Calu3 (cell line): ENCODE measurements around the gene PARD3. TPM values are rescaled to one million over a fixed set of nuclear protein-coding genes. Genes with fewer than 3 reads are reported as not detected.

Source experiments
- BruUV-seq: library from RNA; stranded (reverse); fragments of 400-500 nt; replicated peaks from 2 replicates; lab custom pipeline; 2021; lab: Mats Ljungman, UMichigan
- CTCF ChIA-PET: fragments of 300-600 bp; sonication (Branson Sonifier 250); formaldehyde crosslinking; loops from one replicate; lab custom pipeline; 2022; ENCODE audit warnings: antibody characterized with exemption; lab: Charles Lee
- DNase-seq: peaks from one replicate; pipeline ENCODE4 v3.0.0; 2022
- H3K27ac Mint-ChIP-seq: one replicate; pipeline ENCODE4 v1.8.0; 2022; ENCODE audit warnings: mixed read lengths; ENCODE audit not compliant: unreplicated experiment
- H3K27me3 Mint-ChIP-seq: one replicate; pipeline ENCODE4 v1.8.0; 2022; ENCODE audit warnings: mixed read lengths; ENCODE audit not compliant: unreplicated experiment
- H3K36me3 Mint-ChIP-seq: one replicate; pipeline ENCODE4 v1.8.0; 2022; ENCODE audit warnings: mild to moderate bottlenecking, moderate library complexity, mixed read lengths; ENCODE audit not compliant: insufficient read depth, unreplicated experiment
- H3K4me1 Mint-ChIP-seq: one replicate; pipeline ENCODE4 v1.8.0; 2022; ENCODE audit warnings: mild to moderate bottlenecking, low read depth, mixed read lengths; ENCODE audit not compliant: unreplicated experiment
- H3K4me3 Mint-ChIP-seq: one replicate; pipeline ENCODE4 v1.8.0; 2022; ENCODE audit warnings: mild to moderate bottlenecking, low read depth, moderate library complexity, mixed read lengths; ENCODE audit not compliant: unreplicated experiment
- H3K9me3 Mint-ChIP-seq: one replicate; pipeline ENCODE4 v1.8.0; 2022; ENCODE audit warnings: low read depth, mixed read lengths; ENCODE audit not compliant: unreplicated experiment
- intact Hi-C: fragments of 100-400 bp; cut with micrococcal nuclease; formaldehyde crosslinking; loops from one replicate; pipeline ENCODE4 v1.10.0; 2022; ENCODE audit not compliant: unreplicated experiment
- total RNA-seq: library from RNA; stranded (reverse); gene quantifications from 2 replicates; pipeline ENCODE4 v1.2.3, GENCODE V29; 2022
- TF ChIP-seq, protein P1 (sequence below): fragments of 200-600 bp; IDR thresholded peaks from one replicate; pipeline ENCODE4 v1.8.0; 2022; ENCODE audit warnings: antibody characterized with exemption; ENCODE audit not compliant: unreplicated experiment

PARD3 gene
- total RNA-seq, 1 experiment from 2014 or later: 62.4 TPM

GRCh38 chr10:34853357-34853756 is 38.3 kb upstream of the PARD3 start:
- CTCF ChIA-PET: no interaction called here
- Mint-ChIP-seq H3K4me3 (no peak overlapping the region), H3K9me3 (no peaks in the 10 kb centered on the region), H3K4me1 (peaks cover 8% of the 10 kb centered on the region), H3K27me3 (peaks cover 27% of the 10 kb centered on the region), H3K27ac (no peak overlapping the region), H3K36me3 (no peaks in the 10 kb centered on the region)
- TF ChIP-seq, protein P1, sequence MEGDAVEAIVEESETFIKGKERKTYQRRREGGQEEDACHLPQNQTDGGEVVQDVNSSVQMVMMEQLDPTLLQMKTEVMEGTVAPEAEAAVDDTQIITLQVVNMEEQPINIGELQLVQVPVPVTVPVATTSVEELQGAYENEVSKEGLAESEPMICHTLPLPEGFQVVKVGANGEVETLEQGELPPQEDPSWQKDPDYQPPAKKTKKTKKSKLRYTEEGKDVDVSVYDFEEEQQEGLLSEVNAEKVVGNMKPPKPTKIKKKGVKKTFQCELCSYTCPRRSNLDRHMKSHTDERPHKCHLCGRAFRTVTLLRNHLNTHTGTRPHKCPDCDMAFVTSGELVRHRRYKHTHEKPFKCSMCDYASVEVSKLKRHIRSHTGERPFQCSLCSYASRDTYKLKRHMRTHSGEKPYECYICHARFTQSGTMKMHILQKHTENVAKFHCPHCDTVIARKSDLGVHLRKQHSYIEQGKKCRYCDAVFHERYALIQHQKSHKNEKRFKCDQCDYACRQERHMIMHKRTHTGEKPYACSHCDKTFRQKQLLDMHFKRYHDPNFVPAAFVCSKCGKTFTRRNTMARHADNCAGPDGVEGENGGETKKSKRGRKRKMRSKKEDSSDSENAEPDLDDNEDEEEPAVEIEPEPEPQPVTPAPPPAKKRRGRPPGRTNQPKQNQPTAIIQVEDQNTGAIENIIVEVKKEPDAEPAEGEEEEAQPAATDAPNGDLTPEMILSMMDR: no peak
- intact Hi-C loops: no loop called here
- no peak for DNase-seq
- BruUV-seq: no TSS peak

GRCh38 chr10:34850558-34850957 is 35.5 kb upstream of the PARD3 start:
- Mint-ChIP-seq H3K27ac (no peak overlapping the region), H3K27me3 (peaks cover 10% of the 10 kb centered on the region), H3K36me3 (no peaks in the 10 kb centered on the region), H3K9me3 (no peaks in the 10 kb centered on the region), H3K4me3 (no peak overlapping the region), H3K4me1 (peaks cover 8% of the 10 kb centered on the region)
- no TSS peak for BruUV-seq
- TF ChIP-seq, protein P1: no peak
- intact Hi-C loops: no loop called here
- no peak for DNase-seq
- CTCF ChIA-PET: no interaction called here

- no peak overlapping the region for H3K4me3 Mint-ChIP-seq
- TF ChIP-seq, protein P1: no peak
- H3K4me1 Mint-ChIP-seq: peaks cover 8% of the 10 kb centered on the region
- no peaks in the 10 kb centered on the region for H3K36me3 Mint-ChIP-seq
- no peak overlapping the region for H3K27ac Mint-ChIP-seq
- no peaks in the 10 kb centered on the region for H3K9me3 Mint-ChIP-seq
- H3K27me3 Mint-ChIP-seq: peaks cover 10% of the 10 kb centered on the region
- intact Hi-C loops: no loop called here
- BruUV-seq: no TSS peak
- no peak for DNase-seq
- CTCF ChIA-PET: no interaction called here
These were observed 34.9 kb upstream of the PARD3 start for GRCh38 chr10:34850036-34850435.

- no peaks in the 10 kb centered on the region for H3K9me3 Mint-ChIP-seq
- intact Hi-C loops: no loop called here
- H3K4me1 Mint-ChIP-seq: no peaks in the 10 kb centered on the region
- TF ChIP-seq, protein P1: no peak
- H3K36me3 Mint-ChIP-seq: no peaks in the 10 kb centered on the region
- no peak for DNase-seq
- no peak overlapping the region for H3K27ac Mint-ChIP-seq
- H3K4me3 Mint-ChIP-seq: no peak overlapping the region
- H3K27me3 Mint-ChIP-seq: peaks cover 13% of the 10 kb centered on the region
- CTCF ChIA-PET: no interaction called here
- BruUV-seq: no TSS peak
These were observed 30.0 kb upstream of the PARD3 start for GRCh38 chr10:34845070-34845469.
